ENCODE results near the gene DHRS7C.

DNA sequence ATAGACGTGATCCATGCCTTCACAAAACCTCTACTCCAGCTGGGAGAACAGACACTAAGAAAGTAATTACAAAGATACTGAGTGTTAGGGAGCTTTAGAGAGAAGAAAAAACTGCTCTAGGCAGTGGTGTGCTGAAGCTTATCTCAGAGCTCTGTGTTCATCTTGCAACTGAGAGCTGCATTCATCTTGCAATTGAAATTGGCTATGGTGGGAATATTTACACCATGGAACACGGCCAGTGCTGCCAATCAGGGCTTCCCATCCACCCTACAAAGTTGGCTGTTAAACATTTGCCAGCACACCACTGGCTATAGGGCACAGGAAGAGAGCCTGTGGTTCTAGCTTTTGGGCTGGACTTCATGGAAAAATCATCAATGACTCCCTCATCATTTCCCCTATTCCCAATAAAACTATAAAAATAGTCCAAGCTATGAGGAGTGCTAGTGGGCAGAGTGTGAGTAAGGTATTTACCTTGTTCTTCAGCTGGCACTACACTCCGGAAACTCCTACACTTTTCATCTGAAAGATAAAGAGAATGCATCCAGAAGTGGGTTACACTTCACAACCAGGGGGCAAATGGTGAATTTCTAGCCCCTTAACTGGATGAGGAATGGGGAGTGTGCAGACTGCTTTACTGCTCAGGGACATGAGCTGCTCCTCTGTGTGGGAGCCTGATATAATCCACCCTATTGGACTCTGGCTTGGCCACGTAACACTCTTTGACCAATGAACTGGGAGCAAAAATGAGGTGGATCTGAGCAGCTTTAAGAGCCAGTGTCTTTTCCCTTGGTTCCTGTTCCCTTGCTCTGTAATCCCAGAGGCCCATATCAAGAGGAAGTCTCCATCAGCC is 18.9 kb upstream of the DHRS7C start:
- TF ChIP-seq CTCF (IDR thresholded peaks at IDR 0.05): no peak
- TF ChIP-seq POLR2A (IDR thresholded peaks at IDR 0.05): no peak

All from sigmoid colon (tissue), 3 donors.